Aorta (tissue), 5 donors: ENCODE data around the gene ADM. TPM values are rescaled to one million over a fixed set of nuclear protein-coding genes. Genes with fewer than 3 reads are reported as not detected.

Experiments
- ATAC-seq: fragments of 200-7000 bp; cut with Tn5 transposase; one replicate; pipeline ENCODE4 v1.9.1; 2022; ENCODE audit warnings: moderate library complexity; ENCODE audit not compliant: low FRiP score
- DNase-seq, 2 donors: peaks; one replicate each; pipeline ENCODE4 v3.0.0-alpha.2; 2020
- H3K27ac ChIP-seq, 2 donors: one replicate each; pipeline ENCODE4 v1.5.1; 2013; ENCODE audit warnings: low read length in 2 of 2, mild to moderate bottlenecking in 2 of 2, moderate library complexity in 2 of 2, control low read depth in 1 of 2, inconsistent platforms in 1 of 2, low read depth in 1 of 2
- H3K27me3 ChIP-seq, 2 donors: one replicate each; pipeline ENCODE4 v1.6.1; 2013; ENCODE audit warnings: control low read depth in 1 of 2, low read length in 1 of 2, mild to moderate bottlenecking in 1 of 2, moderate library complexity in 1 of 2; ENCODE audit not compliant: insufficient read depth in 2 of 2, control insufficient read depth in 1 of 2
- H3K36me3 ChIP-seq, 2 donors: one replicate each; pipeline ENCODE4 v1.6.1; 2013; ENCODE audit warnings: control low read depth in 1 of 2, low read length in 1 of 2, mild to moderate bottlenecking in 1 of 2; ENCODE audit not compliant: insufficient read depth in 2 of 2, control insufficient read depth in 1 of 2
- H3K4me1 ChIP-seq, 2 donors: one replicate each; pipeline ENCODE4 v1.6.1; 2013; ENCODE audit warnings: low read length in 2 of 2, control low read depth in 1 of 2, mild to moderate bottlenecking in 1 of 2, moderate library complexity in 1 of 2; ENCODE audit not compliant: insufficient read depth in 2 of 2, control insufficient read depth in 1 of 2
- H3K4me3 ChIP-seq, 2 donors: one replicate each; pipeline ENCODE4 v1.5.1; 2013; ENCODE audit warnings: low read length in 2 of 2, control low read depth in 1 of 2, mild to moderate bottlenecking in 1 of 2
- H3K9me3 ChIP-seq: one replicate; pipeline ENCODE4 v1.6.1; 2013; ENCODE audit warnings: mild to moderate bottlenecking, low read length; ENCODE audit not compliant: control insufficient read depth
- WGBS, 2 donors: extraction: QIAGEN DNeasy Blood & Tissue Kit; methylation state at CpG; one replicate each; pipeline ENCODE4 v1.1.7; 2013; 5-methylcytosine and 5-hydroxymethylcytosine counted together
- intact Hi-C, 2 donors: fragments of 100-400 bp; cut with DNase I; formaldehyde crosslinking; loops; one replicate each; pipeline versions ENCODE4 v1.14.2 to v1.15.0; 2022
- polyA plus RNA-seq, 2 donors: library from polyadenylated mRNA; stranded (reverse); fragments of 200-250 nt; gene quantifications; one replicate each; pipeline ENCODE4 v1.2.3, GENCODE V29; 2013
- total RNA-seq, 2 donors: library from RNA; stranded (reverse); fragmentation: NEBNext Ultra II Directional; extraction: Animal tissue kit (Norgen Biotek cat#: 25700); gene quantifications; one replicate each; pipeline ENCODE4 v1.2.1, GENCODE V29; 2021
- donor health status: healthy with polysubstance abuse.
- donor health status: Bipolar disorder and iron deficiency.
- donor health status: DM: no; HTN: no; CAD: no.
- donor health status: DM: no; HTN: no; CAD: no.
- donor health status: DM: yes; HTN: yes; CAD: no.

ADM gene
- total and polyA plus RNA-seq, 4 donors: 1.5 to 76.1 (median 17.5) TPM

GRCh38 chr11:10305964-10306918, 1.4 kb downstream of the ADM start:
- H3K36me3 ChIP-seq: no peaks in the 10 kb centered on the region
- ATAC-seq (no peak), DNase-seq (peak; percentile 62 to 78)
- no peaks in the 10 kb centered on the region for H3K4me1 ChIP-seq
- H3K27ac ChIP-seq: no peak overlapping the region
- intact Hi-C loops: loop anchor here (2.0 to 10.0 kb wide), 6 partner anchors 99 to 549 kb away; no protein-coding TSS in a partner anchor
- 4% methylated on average over 64 to 65 of the region's 65 CpGs for WGBS, 2 donors
- peak overlapping the region; percentile 21 to 32 for H3K4me3 ChIP-seq
- H3K9me3 ChIP-seq: no peaks in the 10 kb centered on the region
- no peaks in the 10 kb centered on the region for H3K27me3 ChIP-seq

- Histone ChIP-seq H3K4me3 (no peak overlapping the region), H3K4me1 (no peaks in the 10 kb centered on the region), H3K27ac (no peak overlapping the region), H3K9me3 (no peaks in the 10 kb centered on the region), H3K27me3 (no peaks in the 10 kb centered on the region), H3K36me3 (no peaks in the 10 kb centered on the region)
- WGBS, 2 donors: 44 to 45% methylated on average over 9 of the region's 9 CpGs
- DNase-seq (no peak), ATAC-seq (no peak)
- intact Hi-C loops: loop anchor here (5.0 to 10.0 kb wide), 5 partner anchors 100 to 550 kb away; no protein-coding TSS in a partner anchor
Observed at GRCh38 chr11:10307022-10307399, 2.1 kb downstream of the ADM start.

DNA sequence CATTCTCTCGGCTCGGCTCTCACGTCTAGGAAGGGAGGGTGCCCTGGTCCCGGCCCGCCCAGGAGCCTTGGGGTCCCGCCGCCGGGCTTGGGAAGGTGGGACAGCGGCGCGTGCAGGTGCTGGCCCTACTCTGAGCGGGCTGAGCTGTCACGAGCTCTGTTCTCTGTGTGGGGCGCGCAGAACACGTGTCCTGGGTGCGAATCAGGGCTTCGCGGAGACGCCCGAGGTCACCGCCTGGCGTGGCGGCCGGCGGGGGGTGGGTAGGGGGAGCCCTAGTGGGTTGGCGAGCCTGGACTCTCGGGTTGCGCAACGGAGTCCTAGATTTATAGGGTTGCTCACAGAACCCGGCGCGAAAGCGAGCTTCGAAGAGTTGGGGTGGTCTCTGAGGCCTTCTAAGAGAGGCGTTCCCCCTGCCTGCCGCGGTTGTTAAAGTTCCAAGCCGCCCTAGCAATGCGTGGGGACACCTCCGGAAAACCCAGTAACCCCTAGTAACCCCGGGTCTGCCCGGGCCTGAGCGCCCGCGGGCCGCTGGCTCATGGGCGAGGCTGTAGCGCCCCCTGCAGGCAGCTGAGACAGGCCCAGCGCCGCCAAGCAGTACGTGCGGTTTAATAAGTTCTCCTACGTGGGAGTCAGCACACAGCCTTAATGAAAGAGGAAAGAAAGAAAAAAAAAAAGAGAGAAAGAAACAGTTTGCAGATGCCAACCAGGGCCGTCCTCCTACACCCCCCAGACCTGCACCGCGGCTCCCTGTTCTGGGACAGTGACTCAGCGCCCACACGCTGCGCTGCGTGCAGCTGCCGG, 2.7 kb downstream of the ADM start:
- DNase-seq (peak; percentile 94 to 95), ATAC-seq (peak; percentile 83)
- WGBS, 2 donors: 2 to 4% methylated on average over 55 to 62 of the region's 62 CpGs
- no peaks in the 10 kb centered on the region for H3K36me3 ChIP-seq
- H3K9me3 ChIP-seq: no peaks in the 10 kb centered on the region
- peak overlapping the region in 1 of 2 donors; percentile 37 for H3K4me3 ChIP-seq
- no peaks in the 10 kb centered on the region for H3K27me3 ChIP-seq
- H3K27ac ChIP-seq: no peak overlapping the region
- intact Hi-C loops: loop anchor here (1.0 to 10.0 kb wide), 6 partner anchors 15 to 550 kb away; no protein-coding TSS in a partner anchor
- H3K4me1 ChIP-seq: no peaks in the 10 kb centered on the region

- Histone ChIP-seq H3K4me3 (no peak overlapping the region), H3K27ac (no peak overlapping the region), H3K9me3 (no peaks in the 10 kb centered on the region), H3K4me1 (no peaks in the 10 kb centered on the region), H3K27me3 (no peaks in the 10 kb centered on the region), H3K36me3 (no peaks in the 10 kb centered on the region)
- ATAC-seq (no peak), DNase-seq (no peak)
- intact Hi-C loops: loop anchor here (1.0 to 10.0 kb wide), 6 partner anchors 14 to 551 kb away; no protein-coding TSS in a partner anchor
- 24 to 25% methylated on average over 16 of the region's 16 CpGs for WGBS, 2 donors
Observed at GRCh38 chr11:10308201-10308954, 3.5 kb downstream of the ADM start.

DNA sequence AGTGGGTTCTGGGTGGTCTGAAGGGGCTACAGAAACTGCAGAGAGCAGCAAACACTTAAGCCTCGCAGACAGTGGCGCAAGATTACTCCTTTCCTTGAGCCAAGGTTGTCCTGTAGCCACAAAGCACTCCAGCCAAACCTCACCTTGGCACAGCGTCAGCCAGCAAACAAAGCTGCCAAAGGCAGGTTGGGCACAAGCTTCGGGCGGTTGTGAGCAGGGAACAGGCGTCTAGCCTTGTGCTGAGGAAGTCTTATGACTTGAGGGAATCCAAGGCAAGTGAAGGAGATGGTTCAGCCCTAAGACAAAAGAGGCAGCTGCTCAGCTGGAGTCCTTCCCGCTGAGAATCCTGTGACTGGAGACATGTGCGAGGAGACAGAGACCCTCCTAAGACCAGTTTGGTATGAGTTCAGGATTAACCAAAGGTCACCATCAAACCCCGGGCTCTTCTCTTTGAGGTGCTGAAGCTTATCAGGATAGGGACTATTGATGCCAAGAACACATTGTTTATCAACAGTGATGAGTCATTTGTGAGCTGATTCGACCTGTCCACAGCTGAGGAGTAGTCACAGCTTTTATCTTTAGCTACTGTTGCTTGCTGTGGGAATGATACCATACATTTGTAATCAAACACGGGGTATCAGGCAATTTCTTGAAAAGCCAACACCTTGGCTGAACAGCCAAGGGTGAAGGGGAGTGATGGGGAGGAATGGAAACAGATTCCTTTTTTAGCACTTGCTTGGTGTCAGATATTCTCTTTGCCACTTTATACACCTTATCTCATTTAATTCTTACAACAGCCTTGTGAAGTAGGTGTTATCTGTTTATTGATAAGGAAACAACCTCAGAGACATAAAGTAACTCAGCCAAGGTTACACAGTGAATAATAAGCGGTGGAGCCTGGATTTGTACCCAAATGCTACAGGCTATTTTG, 4.6 kb downstream of the ADM start:
- Histone ChIP-seq H3K4me1 (no peaks in the 10 kb centered on the region), H3K4me3 (no peak overlapping the region), H3K27ac (peak overlapping the region in 1 of 2 donors; percentile 8), H3K36me3 (no peaks in the 10 kb centered on the region), H3K9me3 (no peaks in the 10 kb centered on the region), H3K27me3 (no peaks in the 10 kb centered on the region)
- WGBS, 2 donors: 34 to 40% methylated on average over 12 of the region's 12 CpGs
- peak; percentile 78 to 87 for DNase-seq
- intact Hi-C loops: loop anchor here (5.0 to 10.0 kb wide), 5 partner anchors 102 to 552 kb away; no protein-coding TSS in a partner anchor
- ATAC-seq: no peak

DNA sequence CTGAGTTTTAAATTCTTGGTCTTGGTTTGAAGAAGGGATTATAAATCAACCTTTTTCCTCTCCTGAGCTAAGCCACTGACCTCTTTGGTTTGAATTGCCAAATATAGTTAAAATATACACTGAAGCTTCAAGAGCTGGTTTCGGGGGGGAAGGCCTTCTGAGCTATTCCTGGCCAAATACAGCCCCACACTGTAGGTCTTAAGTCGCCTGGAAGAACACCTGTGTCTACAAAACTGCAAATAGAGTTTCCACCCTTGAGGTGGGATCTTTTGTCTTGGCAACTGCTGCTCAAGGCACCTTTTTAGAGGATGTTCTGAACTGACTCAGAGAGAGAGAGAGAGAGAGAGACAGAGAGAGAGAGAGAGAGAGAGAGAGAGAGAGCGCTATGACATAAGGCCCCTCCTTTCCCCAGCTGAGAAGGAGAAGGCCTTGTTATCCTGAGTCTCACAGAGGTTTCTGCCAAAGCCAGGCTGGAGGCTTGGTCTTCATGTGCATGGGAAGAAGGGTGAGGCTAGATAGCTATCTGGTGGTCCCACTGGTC, 5.5 kb downstream of the ADM start:
- no peak for ATAC-seq
- H3K4me1 ChIP-seq: no peaks in the 10 kb centered on the region
- no peak overlapping the region for H3K4me3 ChIP-seq
- 92 to 93% methylated on average over 2 to 3 of the region's 3 CpGs for WGBS, 2 donors
- intact Hi-C loops: no loop called here
- H3K27ac ChIP-seq: no peak overlapping the region
- no peaks in the 10 kb centered on the region for H3K9me3 ChIP-seq
- H3K27me3 ChIP-seq: no peaks in the 10 kb centered on the region
- H3K36me3 ChIP-seq: no peaks in the 10 kb centered on the region
- DNase-seq: no peak

DNA sequence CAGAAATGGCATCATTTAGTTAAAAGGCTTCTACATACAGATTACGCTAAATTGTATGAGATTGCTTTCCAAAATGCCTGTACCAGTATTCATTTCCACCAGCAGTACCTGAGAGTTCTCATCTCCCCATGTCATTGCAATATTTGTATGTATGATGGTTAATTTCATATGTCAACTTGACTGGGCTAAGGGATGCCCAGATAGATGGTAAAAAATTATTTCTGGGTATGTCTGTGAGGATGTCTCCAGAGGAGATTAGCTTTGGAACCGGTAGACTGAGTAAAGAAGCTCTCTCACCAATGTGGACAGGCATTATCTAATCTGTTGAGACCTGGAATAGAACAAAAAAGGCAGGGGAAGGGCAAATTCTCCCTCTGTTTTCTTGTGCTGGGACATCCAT, 6.9 kb downstream of the ADM start:
- Histone ChIP-seq H3K36me3 (no peaks in the 10 kb centered on the region), H3K4me1 (no peaks in the 10 kb centered on the region), H3K4me3 (no peak overlapping the region), H3K27me3 (no peaks in the 10 kb centered on the region), H3K9me3 (no peaks in the 10 kb centered on the region), H3K27ac (no peak overlapping the region)
- ATAC-seq (no peak), DNase-seq (no peak)
- 95 to 97% methylated on average over 2 of the region's 2 CpGs for WGBS, 2 donors
- intact Hi-C loops: no loop called here
